ENCODE data around the gene DMBT1.

DMBT1 gene

GRCh38 chr10:122659126-122659525 is 98.6 kb downstream of the DMBT1 start:
- no peak overlapping the region for H3K27ac Mint-ChIP-seq
- H3K27me3 Mint-ChIP-seq = peaks cover 15% of the 10 kb centered on the region
- ATAC-seq = no peak
- H3K4me3 Mint-ChIP-seq = no peak overlapping the region
- no peaks in the 10 kb centered on the region for H3K9me3 Mint-ChIP-seq
- H3K4me1 Mint-ChIP-seq = no peaks in the 10 kb centered on the region
- H3K36me3 Mint-ChIP-seq = no peaks in the 10 kb centered on the region

GRCh38 chr10:122659651-122660050 is 99.1 kb downstream of the DMBT1 start:
- H3K4me1 Mint-ChIP-seq = no peaks in the 10 kb centered on the region
- H3K4me3 Mint-ChIP-seq = no peak overlapping the region
- no peak for ATAC-seq
- no peaks in the 10 kb centered on the region for H3K36me3 Mint-ChIP-seq
- peaks cover 20% of the 10 kb centered on the region for H3K27me3 Mint-ChIP-seq
- H3K9me3 Mint-ChIP-seq = no peaks in the 10 kb centered on the region
- H3K27ac Mint-ChIP-seq = no peak overlapping the region

GRCh38 chr10:122660696-122661095 is 100.1 kb downstream of the DMBT1 start:
- H3K27me3 Mint-ChIP-seq = peaks cover 19% of the 10 kb centered on the region
- no peaks in the 10 kb centered on the region for H3K4me1 Mint-ChIP-seq
- H3K27ac Mint-ChIP-seq = no peak overlapping the region
- H3K4me3 Mint-ChIP-seq = no peak overlapping the region
- no peaks in the 10 kb centered on the region for H3K9me3 Mint-ChIP-seq
- no peak for ATAC-seq
- H3K36me3 Mint-ChIP-seq = no peaks in the 10 kb centered on the region

- Mint-ChIP-seq H3K27ac (no peak overlapping the region), H3K36me3 (no peaks in the 10 kb centered on the region), H3K9me3 (no peaks in the 10 kb centered on the region), H3K27me3 (peaks cover 16% of the 10 kb centered on the region), H3K4me1 (no peaks in the 10 kb centered on the region), H3K4me3 (no peak overlapping the region)
- no peak for ATAC-seq
Observed at GRCh38 chr10:122662231-122662630, 101.7 kb downstream of the DMBT1 start.

- H3K4me3 Mint-ChIP-seq = no peak overlapping the region
- ATAC-seq = no peak
- H3K36me3 Mint-ChIP-seq = no peaks in the 10 kb centered on the region
- peaks cover 16% of the 10 kb centered on the region for H3K27me3 Mint-ChIP-seq
- no peaks in the 10 kb centered on the region for H3K4me1 Mint-ChIP-seq
- no peaks in the 10 kb centered on the region for H3K9me3 Mint-ChIP-seq
- H3K27ac Mint-ChIP-seq = no peak overlapping the region
Observed at GRCh38 chr10:122663516-122664130, 103.1 kb downstream of the DMBT1 start.

GRCh38 chr10:122664501-122664900 is 103.9 kb downstream of the DMBT1 start:
- no peaks in the 10 kb centered on the region for H3K36me3 Mint-ChIP-seq
- no peak for ATAC-seq
- H3K9me3 Mint-ChIP-seq = no peaks in the 10 kb centered on the region
- H3K27me3 Mint-ChIP-seq = peaks cover 16% of the 10 kb centered on the region
- no peaks in the 10 kb centered on the region for H3K4me1 Mint-ChIP-seq
- H3K4me3 Mint-ChIP-seq = no peak overlapping the region
- no peak overlapping the region for H3K27ac Mint-ChIP-seq

GRCh38 chr10:122665329-122665860 is 104.8 kb downstream of the DMBT1 start:
- H3K4me3 Mint-ChIP-seq = no peak overlapping the region
- H3K9me3 Mint-ChIP-seq = no peaks in the 10 kb centered on the region
- no peaks in the 10 kb centered on the region for H3K36me3 Mint-ChIP-seq
- H3K4me1 Mint-ChIP-seq = no peaks in the 10 kb centered on the region
- peaks cover 16% of the 10 kb centered on the region for H3K27me3 Mint-ChIP-seq
- H3K27ac Mint-ChIP-seq = no peak overlapping the region
- ATAC-seq = no peak

GRCh38 chr10:122665946-122666345 is 105.4 kb downstream of the DMBT1 start:
- ATAC-seq = no peak
- peaks cover 21% of the 10 kb centered on the region for H3K27me3 Mint-ChIP-seq
- no peak overlapping the region for H3K27ac Mint-ChIP-seq
- no peaks in the 10 kb centered on the region for H3K36me3 Mint-ChIP-seq
- no peaks in the 10 kb centered on the region for H3K4me1 Mint-ChIP-seq
- no peaks in the 10 kb centered on the region for H3K9me3 Mint-ChIP-seq
- H3K4me3 Mint-ChIP-seq = no peak overlapping the region

GRCh38 chr10:122669045-122669444 is 108.5 kb downstream of the DMBT1 start:
- Mint-ChIP-seq H3K4me3 (no peak overlapping the region), H3K27me3 (peaks cover 37% of the 10 kb centered on the region), H3K4me1 (no peaks in the 10 kb centered on the region), H3K27ac (no peak overlapping the region), H3K9me3 (no peaks in the 10 kb centered on the region), H3K36me3 (no peaks in the 10 kb centered on the region)
- no peak for ATAC-seq

- H3K36me3 Mint-ChIP-seq = no peaks in the 10 kb centered on the region
- no peaks in the 10 kb centered on the region for H3K4me1 Mint-ChIP-seq
- no peaks in the 10 kb centered on the region for H3K9me3 Mint-ChIP-seq
- ATAC-seq = no peak
- peaks cover 29% of the 10 kb centered on the region for H3K27me3 Mint-ChIP-seq
- H3K4me3 Mint-ChIP-seq = no peak overlapping the region
- H3K27ac Mint-ChIP-seq = no peak overlapping the region
Observed at GRCh38 chr10:122669842-122670241, 109.3 kb downstream of the DMBT1 start.

- Mint-ChIP-seq H3K27ac (no peak overlapping the region), H3K9me3 (no peaks in the 10 kb centered on the region)
- no peak for ATAC-seq
Observed at GRCh38 chr10:122671355-122671754, 110.8 kb downstream of the DMBT1 start.

GRCh38 chr10:122672655-122673054 is 112.1 kb downstream of the DMBT1 start:
- Mint-ChIP-seq H3K36me3 (no peaks in the 10 kb centered on the region), H3K27ac (no peak overlapping the region), H3K4me3 (no peak overlapping the region), H3K27me3 (peaks cover 30% of the 10 kb centered on the region), H3K4me1 (no peaks in the 10 kb centered on the region), H3K9me3 (no peaks in the 10 kb centered on the region)
- peak; percentile 21 for ATAC-seq

More at GRCh38 chr10:122671355-122671754, 110.8 kb downstream of the DMBT1 start:
- Mint-ChIP-seq H3K4me3 (no peak overlapping the region), H3K27me3 (peaks cover 30% of the 10 kb centered on the region), H3K4me1 (no peaks in the 10 kb centered on the region), H3K36me3 (no peaks in the 10 kb centered on the region)

- Mint-ChIP-seq H3K9me3 (no peaks in the 10 kb centered on the region), H3K4me3 (no peak overlapping the region), H3K27ac (no peak overlapping the region), H3K4me1 (no peaks in the 10 kb centered on the region), H3K36me3 (no peaks in the 10 kb centered on the region), H3K27me3 (peaks cover 30% of the 10 kb centered on the region)
- no peak for ATAC-seq
Observed at GRCh38 chr10:122673269-122673668, 112.7 kb downstream of the DMBT1 start.

GRCh38 chr10:122673731-122674130 is 113.2 kb downstream of the DMBT1 start:
- no peaks in the 10 kb centered on the region for H3K36me3 Mint-ChIP-seq
- no peak overlapping the region for H3K27ac Mint-ChIP-seq
- no peak for ATAC-seq
- no peaks in the 10 kb centered on the region for H3K4me1 Mint-ChIP-seq
- no peak overlapping the region for H3K4me3 Mint-ChIP-seq
- H3K27me3 Mint-ChIP-seq = peaks cover 30% of the 10 kb centered on the region
- H3K9me3 Mint-ChIP-seq = no peaks in the 10 kb centered on the region

GRCh38 chr10:122674781-122675180 is 114.2 kb downstream of the DMBT1 start:
- Mint-ChIP-seq H3K27ac (no peak overlapping the region), H3K4me1 (no peaks in the 10 kb centered on the region), H3K4me3 (no peak overlapping the region), H3K36me3 (no peaks in the 10 kb centered on the region), H3K27me3 (peaks cover 30% of the 10 kb centered on the region), H3K9me3 (no peaks in the 10 kb centered on the region)
- ATAC-seq = no peak

- no peak for ATAC-seq
- Mint-ChIP-seq H3K4me3 (no peak overlapping the region), H3K27ac (no peak overlapping the region), H3K36me3 (no peaks in the 10 kb centered on the region), H3K9me3 (no peaks in the 10 kb centered on the region), H3K4me1 (no peaks in the 10 kb centered on the region), H3K27me3 (peaks cover 30% of the 10 kb centered on the region)
Observed at GRCh38 chr10:122675278-122675677, 114.7 kb downstream of the DMBT1 start.
